ACC112 (cell line): ENCODE results near the gene ZNF423.

Experiments
- H2AFZ ChIP-seq: fragments of 200-600 bp; sonication (generic); one replicate; pipeline ENCODE4 v1.6.0; 2017; ENCODE audit warnings: antibody characterized with exemption, low read length; ENCODE audit not compliant: unreplicated experiment
- H3K27ac ChIP-seq: fragments of 200-600 bp; sonication (generic); 2 replicates; pipeline ENCODE4 v1.5.1; 2014; ENCODE audit warnings: low read depth, mild to moderate bottlenecking, antibody characterized with exemption, low read length, moderate library complexity
- H3K27me3 ChIP-seq: fragments of 200-600 bp; sonication (generic); 2 replicates; pipeline ENCODE4 v1.6.1; 2014; ENCODE audit warnings: mild to moderate bottlenecking, antibody characterized with exemption, low read length, moderate library complexity, mixed read lengths; ENCODE audit not compliant: insufficient read depth
- H3K36me3 ChIP-seq: fragments of 200-600 bp; sonication (generic); 2 replicates; pipeline ENCODE4 v1.6.1; 2016; ENCODE audit warnings: mild to moderate bottlenecking, antibody characterized with exemption, low read length, moderate library complexity, mixed read lengths; ENCODE audit not compliant: insufficient read depth
- H3K4me1 ChIP-seq: fragments of 200-600 bp; sonication (generic); one replicate; pipeline ENCODE4 v1.6.1; 2016; ENCODE audit warnings: low read length, mixed read lengths; ENCODE audit not compliant: insufficient read depth, unreplicated experiment, control insufficient read depth
- H3K4me3 ChIP-seq: fragments of 200-600 bp; sonication (generic); 2 replicates; pipeline ENCODE4 v1.5.1; 2014; ENCODE audit warnings: mild to moderate bottlenecking, low read depth, low read length
- H3K79me2 ChIP-seq: fragments of 200-600 bp; sonication (generic); one replicate; pipeline ENCODE4 v1.6.0; 2016; ENCODE audit warnings: low read length; ENCODE audit not compliant: control insufficient read depth, unreplicated experiment, insufficient read depth

ZNF423 gene

DNA sequence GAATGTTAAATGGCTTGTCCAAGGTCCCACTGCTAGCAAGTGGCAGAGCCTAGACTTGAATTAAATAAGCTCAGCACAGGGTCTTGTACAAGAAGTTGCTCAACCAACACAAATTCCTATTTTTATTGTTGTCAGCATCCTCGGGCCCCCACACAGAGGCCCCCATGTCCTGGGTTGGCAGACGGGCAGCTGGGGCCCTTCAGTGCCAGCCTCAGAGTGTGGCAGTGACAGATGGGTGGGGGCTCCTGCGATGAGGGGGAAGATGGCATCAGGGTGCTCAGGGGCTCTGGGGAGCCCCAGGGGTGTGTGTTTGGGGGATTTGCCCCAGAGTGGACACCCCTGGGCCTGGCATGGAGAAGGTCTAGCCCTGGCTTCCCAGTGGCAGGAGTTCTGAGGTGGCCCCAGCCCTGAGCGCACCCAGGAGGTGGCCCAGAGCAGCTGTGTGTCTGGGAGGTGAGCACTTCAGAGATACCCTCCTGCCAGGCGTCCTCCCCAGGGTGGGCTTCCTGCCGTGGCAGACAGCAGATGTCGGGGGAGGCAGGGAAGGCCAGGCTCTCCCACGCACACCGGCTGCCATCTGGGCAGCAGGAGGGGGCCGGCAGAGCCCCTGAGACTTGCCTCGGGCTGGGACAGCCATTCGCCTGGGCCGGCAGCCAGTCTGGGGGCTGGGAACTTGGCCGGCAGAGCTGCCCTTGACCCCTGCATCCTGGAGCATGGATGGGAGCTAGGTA lies 331.5 kb downstream of the ZNF423 start:
- no peaks in the 10 kb centered on the region for H3K27me3 ChIP-seq
- no peaks in the 10 kb centered on the region for H3K79me2 ChIP-seq
- peaks cover 5% of the 10 kb centered on the region for H3K4me1 ChIP-seq
- no peak overlapping the region for H2AFZ ChIP-seq
- no peak overlapping the region for H3K27ac ChIP-seq
- H3K36me3 ChIP-seq: no peaks in the 10 kb centered on the region
- no peak overlapping the region for H3K4me3 ChIP-seq

DNA sequence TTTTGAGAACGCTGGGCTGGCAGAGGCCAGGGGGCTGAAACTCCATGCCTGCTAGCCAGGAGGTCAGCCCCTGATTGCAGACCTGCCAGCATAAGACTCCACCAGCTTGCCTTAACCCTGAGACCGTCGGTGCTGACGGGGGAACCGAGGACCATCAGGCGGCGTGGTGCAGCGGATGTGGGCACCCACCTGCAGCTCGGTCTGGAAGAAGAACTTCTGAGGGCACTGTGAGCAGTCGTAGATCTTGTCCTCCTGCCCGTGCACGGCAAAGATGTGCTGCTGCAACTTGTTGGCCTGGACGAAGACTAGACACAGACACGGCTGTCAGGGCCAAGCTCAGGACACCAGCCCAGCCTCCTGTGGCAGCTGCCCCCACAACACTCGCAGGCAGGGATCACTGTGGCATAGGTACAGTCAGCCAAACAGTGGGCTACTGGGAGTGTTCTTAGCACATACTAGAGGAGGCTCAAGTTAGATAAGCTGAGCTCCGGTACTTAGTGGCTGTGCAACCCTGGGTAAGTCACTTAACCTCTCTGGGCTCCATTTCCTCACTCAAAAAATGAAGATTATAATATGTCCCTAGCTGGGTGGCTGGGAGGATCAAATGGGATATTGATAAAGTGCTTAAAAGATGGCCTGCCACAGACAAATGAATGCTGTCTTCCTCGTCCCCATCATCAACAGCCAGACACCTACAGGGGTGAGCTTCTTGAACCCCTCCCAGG lies 332.3 kb downstream of the ZNF423 start:
- no peaks in the 10 kb centered on the region for H3K36me3 ChIP-seq
- peaks cover 5% of the 10 kb centered on the region for H3K4me1 ChIP-seq
- no peaks in the 10 kb centered on the region for H3K27me3 ChIP-seq
- no peak overlapping the region for H2AFZ ChIP-seq
- H3K79me2 ChIP-seq: no peaks in the 10 kb centered on the region
- H3K4me3 ChIP-seq: no peak overlapping the region
- no peak overlapping the region for H3K27ac ChIP-seq

GRCh38 chr16:49521734-49522325 lies 334.1 kb downstream of the ZNF423 start:
- H3K4me3 ChIP-seq: no peak overlapping the region
- no peaks in the 10 kb centered on the region for H3K36me3 ChIP-seq
- H3K79me2 ChIP-seq: no peaks in the 10 kb centered on the region
- no peaks in the 10 kb centered on the region for H3K4me1 ChIP-seq
- H3K27me3 ChIP-seq: no peaks in the 10 kb centered on the region
- H2AFZ ChIP-seq: no peak overlapping the region
- H3K27ac ChIP-seq: no peak overlapping the region

GRCh38 chr16:49520492-49521038 lies 335.3 kb downstream of the ZNF423 start:
- no peak overlapping the region for H3K4me3 ChIP-seq
- no peaks in the 10 kb centered on the region for H3K27me3 ChIP-seq
- H3K79me2 ChIP-seq: no peaks in the 10 kb centered on the region
- H2AFZ ChIP-seq: no peak overlapping the region
- H3K4me1 ChIP-seq: no peaks in the 10 kb centered on the region
- H3K27ac ChIP-seq: no peak overlapping the region
- no peaks in the 10 kb centered on the region for H3K36me3 ChIP-seq

GRCh38 chr16:49519741-49520140 lies 336.2 kb downstream of the ZNF423 start:
- no peak overlapping the region for H2AFZ ChIP-seq
- no peaks in the 10 kb centered on the region for H3K79me2 ChIP-seq
- H3K4me1 ChIP-seq: no peaks in the 10 kb centered on the region
- no peaks in the 10 kb centered on the region for H3K36me3 ChIP-seq
- no peak overlapping the region for H3K27ac ChIP-seq
- no peaks in the 10 kb centered on the region for H3K27me3 ChIP-seq
- H3K4me3 ChIP-seq: no peak overlapping the region

DNA sequence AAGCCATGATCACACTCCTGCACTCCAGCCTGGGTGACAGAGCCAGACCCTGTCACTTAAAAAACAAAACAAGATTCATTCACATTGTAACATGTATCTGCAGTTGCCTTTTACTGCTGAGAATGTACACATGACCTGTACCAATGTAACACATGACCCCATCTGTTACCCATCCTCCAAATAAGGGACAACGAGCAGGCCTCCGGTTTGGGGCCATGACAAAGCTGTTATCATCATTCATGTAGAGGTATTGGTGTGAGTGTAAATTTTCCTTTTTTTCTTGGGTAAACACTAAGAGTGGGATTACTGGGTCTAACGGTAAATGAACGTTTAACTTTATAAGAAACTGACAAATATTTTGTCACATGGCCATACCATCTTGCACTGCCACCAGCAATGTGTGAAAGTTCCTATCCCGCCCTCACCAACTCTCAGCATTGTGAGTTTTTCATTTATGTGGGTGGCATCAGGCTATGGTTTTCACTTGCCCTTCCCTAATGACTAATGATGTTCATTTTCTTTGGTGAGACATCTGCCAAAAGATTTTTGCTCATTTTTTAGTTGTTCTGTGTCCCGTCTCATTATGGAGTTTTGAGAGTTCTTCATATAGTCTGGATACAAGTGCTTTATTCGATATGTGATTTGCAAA lies 336.8 kb downstream of the ZNF423 start:
- Histone ChIP-seq H2AFZ (no peak overlapping the region), H3K4me1 (no peaks in the 10 kb centered on the region), H3K27me3 (no peaks in the 10 kb centered on the region), H3K79me2 (no peaks in the 10 kb centered on the region), H3K36me3 (no peaks in the 10 kb centered on the region), H3K27ac (no peak overlapping the region), H3K4me3 (no peak overlapping the region)

DNA sequence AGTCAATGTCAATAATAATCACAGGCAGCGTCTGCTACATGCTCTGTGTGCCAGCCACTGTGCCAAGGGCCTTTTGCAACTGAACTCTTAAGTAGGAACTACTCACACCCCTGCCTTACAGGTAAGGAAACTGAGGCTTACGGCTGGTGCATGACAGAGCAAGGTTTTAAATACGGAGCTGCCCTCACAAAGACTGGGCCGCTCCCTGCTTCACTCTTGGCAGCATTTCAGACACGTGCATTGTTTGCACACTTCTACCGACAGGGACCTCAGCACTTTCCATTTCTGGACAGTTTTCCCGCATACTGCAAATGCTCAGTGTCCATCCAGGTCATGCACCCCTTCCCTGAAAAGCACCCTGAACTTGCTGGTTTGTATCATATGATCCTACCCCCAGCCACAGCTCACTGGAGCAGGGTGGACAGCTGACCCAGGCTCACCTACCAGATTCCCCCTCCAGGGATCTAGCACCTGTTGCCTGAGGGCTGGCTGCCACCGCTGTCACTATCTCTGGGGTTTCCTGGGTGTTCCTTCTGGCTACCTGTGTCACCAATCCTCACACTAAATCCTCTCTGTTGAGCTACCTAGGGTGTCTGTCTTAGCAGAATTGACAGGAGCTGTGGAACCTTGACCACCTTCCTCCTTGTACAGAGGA lies 339.4 kb downstream of the ZNF423 start:
- Histone ChIP-seq H3K27ac (no peak overlapping the region), H3K36me3 (no peaks in the 10 kb centered on the region), H3K4me1 (no peaks in the 10 kb centered on the region), H3K4me3 (no peak overlapping the region), H3K79me2 (no peaks in the 10 kb centered on the region), H3K27me3 (no peaks in the 10 kb centered on the region), H2AFZ (no peak overlapping the region)

DNA sequence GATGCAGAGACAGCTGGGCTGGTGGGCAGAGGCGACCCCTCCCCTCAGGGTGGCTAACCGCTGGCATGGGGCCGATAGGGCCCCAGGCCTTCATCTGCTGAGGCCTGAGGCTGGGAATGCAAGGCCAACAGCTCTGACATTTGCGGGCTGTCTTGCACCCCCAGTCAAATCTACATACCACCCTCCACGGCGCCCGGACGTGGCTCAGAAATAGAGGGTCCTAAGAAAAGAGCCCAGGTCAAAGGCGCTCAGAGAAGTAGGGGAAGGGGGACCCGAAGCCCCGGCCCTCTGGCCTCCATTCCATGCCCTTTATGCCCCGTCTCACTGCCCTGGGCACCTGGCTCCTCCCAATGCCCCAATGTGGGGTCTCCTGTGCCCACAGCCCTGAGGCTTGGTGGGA lies 340.1 kb downstream of the ZNF423 start:
- no peaks in the 10 kb centered on the region for H3K79me2 ChIP-seq
- no peaks in the 10 kb centered on the region for H3K27me3 ChIP-seq
- H3K4me1 ChIP-seq: no peaks in the 10 kb centered on the region
- no peak overlapping the region for H2AFZ ChIP-seq
- H3K27ac ChIP-seq: no peak overlapping the region
- H3K36me3 ChIP-seq: no peaks in the 10 kb centered on the region
- no peak overlapping the region for H3K4me3 ChIP-seq

GRCh38 chr16:49515016-49515565 lies 340.8 kb downstream of the ZNF423 start:
- no peaks in the 10 kb centered on the region for H3K4me1 ChIP-seq
- no peaks in the 10 kb centered on the region for H3K27me3 ChIP-seq
- no peak overlapping the region for H3K27ac ChIP-seq
- H2AFZ ChIP-seq: no peak overlapping the region
- no peaks in the 10 kb centered on the region for H3K36me3 ChIP-seq
- no peak overlapping the region for H3K4me3 ChIP-seq
- no peaks in the 10 kb centered on the region for H3K79me2 ChIP-seq
